ENCODE measurements around the gene SPATA13. TPM values are rescaled to one million over a fixed set of nuclear protein-coding genes. Genes with fewer than 3 reads are reported as not detected.

The SPATA13 gene
- total and polyA plus RNA-seq, 2 donors (not counting 3 experiments of a cell fraction or from before 2014, with no cell fraction given), result 6.6 to 12.9 TPM

DNA sequence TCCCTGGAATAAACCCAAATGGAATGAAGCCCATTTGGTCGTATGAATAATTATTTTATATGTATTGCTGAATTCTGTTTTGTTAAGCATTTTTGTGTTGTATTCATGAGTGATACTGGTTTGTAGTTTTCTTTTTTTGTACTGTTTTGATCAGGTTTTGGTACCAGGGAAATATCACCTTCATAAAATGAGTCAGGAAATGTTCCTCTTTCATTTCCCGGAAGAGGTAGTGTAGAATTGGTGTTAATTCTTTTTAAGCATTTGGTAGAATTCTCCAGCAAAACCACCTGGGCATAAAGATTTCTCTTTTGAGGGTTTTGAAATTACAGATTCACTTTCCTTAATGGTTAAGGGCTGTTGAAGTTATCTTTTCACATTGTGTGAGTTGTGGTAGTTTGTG lies 13.3 kb downstream of the SPATA13 start:
- Histone ChIP-seq H2AFZ (ENCODE audit: low read depth, low read length) (no peak overlapping the region), H3K9me3 (replicated peaks; ENCODE audit: control insufficient read depth, insufficient read depth, low read length) (no peaks in the 10 kb centered on the region), H3K27ac (ENCODE audit: insufficient read depth, low read depth, low read length) (no peak overlapping the region), H3K79me2 (ENCODE audit: control insufficient read depth, insufficient read depth, low read length) (peaks cover 24% of the 10 kb centered on the region), H3K4me1 (ENCODE audit: control insufficient read depth, extremely low read depth, insufficient read depth, low read length) (peaks cover 3% of the 10 kb centered on the region), H4K20me1 (replicated peaks; ENCODE audit: control insufficient read depth, extremely low read depth, insufficient read depth, low read length) (no peaks in the 10 kb centered on the region), H3K27me3 (ENCODE audit: control insufficient read depth in 2 of 2, insufficient read depth in 2 of 2, low read length in 2 of 2) (no peaks in the 10 kb centered on the region), H3K9me1 (replicated peaks; ENCODE audit: control insufficient read depth, extremely low read depth, insufficient read depth, low read length) (no peaks in the 10 kb centered on the region), H3K36me3 (ENCODE audit: control insufficient read depth in 2 of 2, extremely low read depth in 1 of 2, insufficient read depth in 2 of 2, low read length in 2 of 2) (no peaks in the 10 kb centered on the region), H3K4me3 (replicated peaks in 1 of 3; ENCODE audit: insufficient read depth in 1 of 3, low read depth in 1 of 3, low read length in 3 of 3) (no peak overlapping the region), H3K9ac (replicated peaks; ENCODE audit: extremely low read depth, insufficient read depth, low read length) (no peak overlapping the region), H3K4me2 (ENCODE audit: insufficient read depth, low read length) (no peak overlapping the region)
- intact Hi-C loops (cut with micrococcal nuclease) (no loop called here), dilution Hi-C loops (cut with MboI; ENCODE audit: extremely low pct_ligation_motif_present, low sequenced_read_pairs) (no loop called here)
- FAIRE-seq (no peak), DNase-seq (ENCODE audit: low read depth, low spot score) (no peak)
- no peak for TF ChIP-seq POLR2A (IDR thresholded peaks at IDR 0.05; ENCODE audit: low read depth, low read length)
- TF ChIP-seq MYC (IDR thresholded peaks at IDR 0.05; ENCODE audit: low read depth, low read length), result no peak
- no peak for TF ChIP-seq EZH2 (IDR thresholded peaks at IDR 0.05; ENCODE audit: borderline replicate concordance, low read depth, low read length, severe bottlenecking)
- no peak for TF ChIP-seq JUN (IDR thresholded peaks at IDR 0.05; ENCODE audit: borderline replicate concordance, insufficient read depth, insufficient read length, low read depth)
- TF ChIP-seq, protein P1, sequence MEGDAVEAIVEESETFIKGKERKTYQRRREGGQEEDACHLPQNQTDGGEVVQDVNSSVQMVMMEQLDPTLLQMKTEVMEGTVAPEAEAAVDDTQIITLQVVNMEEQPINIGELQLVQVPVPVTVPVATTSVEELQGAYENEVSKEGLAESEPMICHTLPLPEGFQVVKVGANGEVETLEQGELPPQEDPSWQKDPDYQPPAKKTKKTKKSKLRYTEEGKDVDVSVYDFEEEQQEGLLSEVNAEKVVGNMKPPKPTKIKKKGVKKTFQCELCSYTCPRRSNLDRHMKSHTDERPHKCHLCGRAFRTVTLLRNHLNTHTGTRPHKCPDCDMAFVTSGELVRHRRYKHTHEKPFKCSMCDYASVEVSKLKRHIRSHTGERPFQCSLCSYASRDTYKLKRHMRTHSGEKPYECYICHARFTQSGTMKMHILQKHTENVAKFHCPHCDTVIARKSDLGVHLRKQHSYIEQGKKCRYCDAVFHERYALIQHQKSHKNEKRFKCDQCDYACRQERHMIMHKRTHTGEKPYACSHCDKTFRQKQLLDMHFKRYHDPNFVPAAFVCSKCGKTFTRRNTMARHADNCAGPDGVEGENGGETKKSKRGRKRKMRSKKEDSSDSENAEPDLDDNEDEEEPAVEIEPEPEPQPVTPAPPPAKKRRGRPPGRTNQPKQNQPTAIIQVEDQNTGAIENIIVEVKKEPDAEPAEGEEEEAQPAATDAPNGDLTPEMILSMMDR (IDR thresholded peaks at IDR 0.05; ENCODE audit: extremely low read depth in 1 of 2, insufficient read depth in 1 of 2, low read depth in 1 of 2, low read length in 2 of 2), result no peak
- no peak for TF ChIP-seq MAX (IDR thresholded peaks at IDR 0.05; ENCODE audit: insufficient read depth, insufficient read length)
- no peak for TF ChIP-seq POLR2AphosphoS5 (IDR thresholded peaks at IDR 0.05; ENCODE audit: insufficient read depth, low read depth, low read length)
- no peak for TF ChIP-seq GATA2 (IDR thresholded peaks at IDR 0.05; ENCODE audit: insufficient read depth, insufficient read length, low read depth, low read length)
- no peak for TF ChIP-seq FOS (IDR thresholded peaks at IDR 0.05; ENCODE audit: borderline replicate concordance, insufficient read depth, low read length)
- no TSS peak for BruUV-seq (replicated peaks)
- ChIA-PET CTCF (no interaction called here), POLR2A (interaction anchor here (0.9 kb wide), 1 partner anchor 13 kb away, joined by 3 read pairs; the partner anchor contains the start of gene SPATA13)

All from endothelial cell of umbilical vein (primary cell).